GM18505 (cell line): Measurements from ENCODE around the gene PLCXD3.

Experiments used
- ATAC-seq: cut with Tn5 transposase; IDR thresholded peaks from one replicate; pipeline ENCODE4 v1.9.1; 2021; ENCODE audit not compliant: unreplicated experiment
- POLR2A ChIP-seq: IDR thresholded peaks from 4 replicates; pipeline ENCODE4 v1.6.1; 2011; ENCODE audit warnings: borderline replicate concordance; ENCODE audit not compliant: insufficient read depth, insufficient read length; ENCODE audit errors: extremely low read depth

The PLCXD3 gene

GRCh38 chr5:41279040-41279439 lies 231.4 kb downstream of the PLCXD3 start:
- no peak for TF ChIP-seq POLR2A
- no peak for ATAC-seq

- no peak for TF ChIP-seq POLR2A
- ATAC-seq, result no peak
Measured at GRCh38 chr5:41277476-41278245, 232.7 kb downstream of the PLCXD3 start.

GRCh38 chr5:41275813-41276512 lies 234.4 kb downstream of the PLCXD3 start:
- no peak for TF ChIP-seq POLR2A
- ATAC-seq, result peak; percentile 68

- peak; percentile 85 for ATAC-seq
- no peak for TF ChIP-seq POLR2A
Measured at GRCh38 chr5:41270423-41271251, 239.8 kb downstream of the PLCXD3 start.

GRCh38 chr5:41268894-41269293 lies 241.5 kb downstream of the PLCXD3 start:
- no peak for ATAC-seq
- TF ChIP-seq POLR2A, result no peak

GRCh38 chr5:41266377-41266776 lies 244.0 kb downstream of the PLCXD3 start:
- TF ChIP-seq POLR2A, result no peak
- ATAC-seq, result no peak

- no peak for ATAC-seq
- no peak for TF ChIP-seq POLR2A
Measured at GRCh38 chr5:41264019-41264418, 246.4 kb downstream of the PLCXD3 start.

- no peak for TF ChIP-seq POLR2A
- ATAC-seq, result no peak
Measured at GRCh38 chr5:41263335-41263734, 247.1 kb downstream of the PLCXD3 start.
